Hematopoietic multipotent progenitor cell treated with erythropoietin and hydrocortisone succinate and interleukin-3 and kit ligand, for 4 days (in vitro differentiated cells): ENCODE measurements around the gene RASSF7.
A peak's percentile ranks its signal among the peaks of the same experiment; 100 is the strongest.

Experiments used
- DNase-seq: peaks from one replicate; pipeline ENCODE4 v3.0.0-alpha.2; 2015

Gene RASSF7

DNA sequence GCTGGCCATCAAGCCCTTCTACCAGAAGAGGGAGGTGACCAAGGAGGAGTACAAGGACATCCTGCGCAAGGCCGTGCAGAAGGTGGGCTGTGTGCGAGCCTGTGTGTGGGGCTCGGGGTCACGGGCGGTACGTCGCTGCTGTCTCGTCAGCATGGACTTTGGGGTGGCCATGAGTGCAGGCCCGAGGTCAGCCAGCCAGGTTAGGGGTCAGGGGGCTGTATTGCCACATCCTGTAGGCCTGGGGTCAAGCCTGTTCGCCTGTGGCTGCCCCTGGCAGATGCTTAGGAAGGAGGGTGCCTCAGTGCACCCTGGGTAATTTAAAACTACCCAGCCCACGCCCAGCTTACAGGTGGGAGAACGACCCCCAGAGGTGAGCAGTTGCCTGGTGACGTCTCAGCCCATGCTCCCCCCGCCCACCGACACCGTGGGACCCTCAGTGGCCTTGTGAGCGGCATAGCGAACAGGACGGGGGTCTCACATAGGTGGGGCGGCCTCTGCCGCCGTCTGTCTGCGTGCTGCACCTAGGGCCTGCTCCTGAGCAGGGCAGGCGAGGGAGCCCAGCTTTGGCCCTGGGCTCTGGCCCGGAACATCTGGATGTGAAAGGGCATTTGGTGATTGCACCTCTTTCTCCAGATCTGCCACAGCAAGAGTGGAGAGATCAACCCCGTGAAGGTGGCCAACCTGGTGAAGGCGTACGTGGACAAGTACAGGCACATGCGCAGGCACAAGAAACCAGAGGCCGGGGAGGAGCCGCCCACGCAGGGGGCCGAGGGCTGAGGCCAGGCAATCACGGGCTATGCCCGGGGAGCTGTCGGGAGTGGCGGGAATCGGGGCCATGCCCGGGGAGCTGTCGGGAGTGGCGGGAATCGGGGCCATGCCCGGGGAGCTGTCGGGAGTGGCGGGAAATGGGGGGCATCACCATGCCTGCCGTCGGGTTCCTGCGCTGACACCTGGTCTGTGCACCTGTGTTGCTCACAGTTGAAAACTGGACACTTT, 50.5 kb downstream of the RASSF7 start:
- no peak for DNase-seq

DNA sequence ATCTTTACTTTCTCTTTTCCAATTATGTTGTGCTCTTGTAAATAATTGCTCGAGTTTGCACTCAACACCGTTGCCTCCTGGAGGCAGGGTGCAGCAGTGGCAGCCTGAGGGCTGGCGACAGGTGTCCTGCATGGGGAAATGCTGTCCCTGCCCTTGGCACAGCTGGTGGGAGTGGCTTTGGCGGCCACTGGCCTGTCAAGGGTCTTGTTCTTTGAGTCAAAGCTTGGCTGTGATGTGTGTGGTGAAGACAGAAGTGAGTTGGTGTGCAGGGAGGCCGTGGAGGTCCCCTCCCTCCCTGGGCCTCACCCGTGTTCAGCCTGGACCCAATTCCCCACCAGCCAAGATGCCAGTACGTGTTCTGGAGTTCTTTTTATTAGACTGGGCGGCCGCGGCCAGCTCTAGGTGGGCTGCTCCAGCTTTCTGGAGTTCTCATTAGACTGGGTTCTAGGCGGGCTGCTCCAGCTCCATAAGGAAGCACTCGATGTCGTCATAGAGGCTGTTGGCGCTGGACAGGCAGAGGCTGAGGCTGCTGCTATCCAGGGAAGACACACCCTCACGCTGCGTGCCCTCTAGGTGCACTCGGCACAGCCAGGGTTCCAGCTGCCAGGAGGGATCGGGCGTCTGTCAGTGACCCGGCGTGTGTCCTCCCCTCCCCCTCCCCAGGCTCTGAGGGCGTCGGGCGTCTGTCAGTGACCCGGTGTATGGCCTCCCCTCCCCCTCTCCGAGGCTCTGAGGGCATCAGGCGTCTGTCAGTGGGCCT, 51.6 kb downstream of the RASSF7 start:
- DNase-seq: peak; percentile 67

DNA sequence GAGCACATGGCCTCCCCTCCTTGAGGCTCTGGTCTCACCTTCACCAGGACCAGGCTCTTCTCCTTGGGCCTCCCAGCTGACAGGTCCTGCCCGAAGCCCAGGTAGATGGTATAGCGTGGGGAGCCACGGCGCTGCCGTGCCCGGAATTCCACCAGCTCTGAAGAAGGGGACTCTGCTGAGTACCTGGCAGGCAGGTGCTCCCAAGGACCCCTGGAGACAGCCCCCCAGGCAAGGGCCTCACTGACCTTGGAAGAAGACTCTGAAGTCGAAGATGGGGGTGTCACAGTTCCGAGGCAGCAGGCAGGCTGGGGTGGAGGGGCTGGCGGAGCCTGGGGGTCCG, 52.2 kb downstream of the RASSF7 start:
- no peak for DNase-seq

DNA sequence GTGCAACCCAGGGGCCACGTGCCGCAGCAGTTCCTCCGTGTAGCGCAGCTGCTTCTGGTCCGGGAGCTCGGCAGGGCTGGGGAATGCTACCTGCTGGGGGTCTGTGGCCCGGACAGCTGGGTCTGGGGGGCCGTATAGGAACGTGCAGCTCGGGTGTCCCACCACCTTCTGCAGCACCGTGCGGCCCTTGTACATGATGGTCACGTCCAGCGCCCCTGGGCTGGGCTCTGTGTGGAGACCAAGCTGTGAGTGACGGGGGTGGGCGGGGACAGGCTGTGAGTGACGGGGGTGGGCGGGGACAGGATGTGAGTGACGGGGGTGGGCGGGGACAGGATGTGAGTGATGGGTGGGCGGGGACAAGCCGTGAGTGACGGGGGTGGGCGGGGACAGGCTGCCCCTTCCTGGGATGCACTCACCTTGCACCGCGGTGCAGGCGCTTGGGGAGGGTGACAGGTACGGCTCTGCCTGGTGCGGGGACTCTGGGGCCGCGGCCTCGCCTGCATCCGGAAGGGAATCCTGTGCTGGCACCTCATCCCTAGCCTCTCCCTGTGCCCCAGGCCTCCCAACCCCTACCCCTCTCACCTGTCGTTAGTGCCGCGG, 52.7 kb downstream of the RASSF7 start:
- DNase-seq: peak; percentile 81
